ENCODE measurements around the gene PRKCD.

PRKCD gene

GRCh38 chr3:53190659-53191058 is 29.6 kb downstream of the PRKCD start:
- no peak for DNase-seq (ENCODE audit: low read depth)

GRCh38 chr3:53191836-53192480 is 30.9 kb downstream of the PRKCD start:
- DNase-seq (ENCODE audit: low read depth) = no peak

- DNase-seq (ENCODE audit: low read depth) = no peak
Observed at GRCh38 chr3:53192608-53193007, 31.6 kb downstream of the PRKCD start.

GRCh38 chr3:53193466-53194209 is 32.6 kb downstream of the PRKCD start:
- DNase-seq (ENCODE audit: low read depth) = no peak

- DNase-seq (ENCODE audit: low read depth) = no peak
Observed at GRCh38 chr3:53194210-53195065, 33.4 kb downstream of the PRKCD start.

- DNase-seq (ENCODE audit: low read depth) = no peak
Observed at GRCh38 chr3:53195066-53195450, 34.0 kb downstream of the PRKCD start.

GRCh38 chr3:53195602-53196574 is 34.9 kb downstream of the PRKCD start:
- DNase-seq (ENCODE audit: low read depth) = no peak

- DNase-seq (ENCODE audit: low read depth) = peak; percentile 85
Observed at GRCh38 chr3:53196575-53197407, 35.8 kb downstream of the PRKCD start.

- no peak for DNase-seq (ENCODE audit: low read depth)
Observed at GRCh38 chr3:53198256-53198977, 37.4 kb downstream of the PRKCD start.

GRCh38 chr3:53198996-53199395 is 38.0 kb downstream of the PRKCD start:
- no peak for DNase-seq (ENCODE audit: low read depth)

- no peak for DNase-seq (ENCODE audit: low read depth)
Observed at GRCh38 chr3:53199834-53200233, 38.8 kb downstream of the PRKCD start.

GRCh38 chr3:53200501-53201498 is 39.8 kb downstream of the PRKCD start:
- no peak for DNase-seq (ENCODE audit: low read depth)

GRCh38 chr3:53202331-53203015 is 41.5 kb downstream of the PRKCD start:
- no peak for DNase-seq (ENCODE audit: low read depth)

GRCh38 chr3:53211706-53212702 is 51.0 kb downstream of the PRKCD start:
- DNase-seq (ENCODE audit: low read depth) = no peak

- no peak for DNase-seq (ENCODE audit: low read depth)
Observed at GRCh38 chr3:53213276-53213675, 52.3 kb downstream of the PRKCD start.

GRCh38 chr3:53215816-53216215 is 54.8 kb downstream of the PRKCD start:
- DNase-seq (ENCODE audit: low read depth) = no peak

- DNase-seq (ENCODE audit: low read depth) = no peak
Observed at GRCh38 chr3:53216723-53217122, 55.7 kb downstream of the PRKCD start.
